Thoracic aorta (tissue), 2 donors: Measurements from ENCODE around the gene CYP2D6. TPM values are rescaled to one million over a fixed set of nuclear protein-coding genes. Genes with fewer than 3 reads are reported as not detected.
"Not testable (repeated sequence)": the region's sequence is repeated elsewhere in the genome, so short reads cannot be mapped to it uniquely, and the experiment has no call there.

Experiments
- ATAC-seq: fragments of 150-250 bp; one replicate; pipeline ENCODE4 v1.8.0; 2017; ENCODE audit warnings: low read depth; ENCODE audit not compliant: insufficient number of reproducible peaks, low FRiP score
- DNase-seq: peaks from one replicate; pipeline ENCODE4 v3.0.0-alpha.2; 2020; ENCODE audit warnings: low spot score
- H3K27ac ChIP-seq, 2 donors: fragments of 200-600 bp; sonication (generic); 1 replicate in 1 of 2; 2 replicates in 1 of 2; pipeline ENCODE4 v1.5.1; 2016; ENCODE audit warnings: mild to moderate bottlenecking in 2 of 2, moderate library complexity in 2 of 2
- H3K27me3 ChIP-seq: fragments of 200-600 bp; sonication (generic); replicated peaks from 2 replicates; pipeline ENCODE4 v1.6.0; 2016; ENCODE audit warnings: mild to moderate bottlenecking; ENCODE audit not compliant: insufficient read depth
- H3K36me3 ChIP-seq: fragments of 200-600 bp; sonication (generic); one replicate; pipeline ENCODE4 v1.5.1; 2016
- H3K4me1 ChIP-seq, 2 donors: fragments of 200-600 bp; sonication (generic); 1 replicate in 1 of 2; 2 replicates in 1 of 2; pipeline versions ENCODE4 v1.5.1 to v1.6.0; 2016; ENCODE audit warnings: low read depth in 2 of 2, mild to moderate bottlenecking in 1 of 2; ENCODE audit not compliant: control insufficient read depth in 1 of 2
- H3K4me3 ChIP-seq: fragments of 200-600 bp; sonication (generic); 2 replicates; pipeline ENCODE4 v1.5.1; 2016; ENCODE audit warnings: mild to moderate bottlenecking
- H3K9me3 ChIP-seq: fragments of 200-600 bp; sonication (generic); 2 replicates; pipeline ENCODE4 v1.5.1; 2016
- total RNA-seq, 2 donors: library from RNA; depleted of rRNA; stranded (reverse); fragments of >200 nt; gene quantifications; one replicate each; pipeline versions ENCODE4 v1.1.0 to v1.2.3, GENCODE V29; 2016
- TF ChIP-seq, protein P1 (sequence below): fragments of 200-600 bp; sonication (generic); IDR thresholded peaks from one replicate; pipeline ENCODE4 v1.5.1; 2019; ENCODE audit warnings: antibody characterized with exemption

Gene CYP2D6
- not detected for total RNA-seq

DNA sequence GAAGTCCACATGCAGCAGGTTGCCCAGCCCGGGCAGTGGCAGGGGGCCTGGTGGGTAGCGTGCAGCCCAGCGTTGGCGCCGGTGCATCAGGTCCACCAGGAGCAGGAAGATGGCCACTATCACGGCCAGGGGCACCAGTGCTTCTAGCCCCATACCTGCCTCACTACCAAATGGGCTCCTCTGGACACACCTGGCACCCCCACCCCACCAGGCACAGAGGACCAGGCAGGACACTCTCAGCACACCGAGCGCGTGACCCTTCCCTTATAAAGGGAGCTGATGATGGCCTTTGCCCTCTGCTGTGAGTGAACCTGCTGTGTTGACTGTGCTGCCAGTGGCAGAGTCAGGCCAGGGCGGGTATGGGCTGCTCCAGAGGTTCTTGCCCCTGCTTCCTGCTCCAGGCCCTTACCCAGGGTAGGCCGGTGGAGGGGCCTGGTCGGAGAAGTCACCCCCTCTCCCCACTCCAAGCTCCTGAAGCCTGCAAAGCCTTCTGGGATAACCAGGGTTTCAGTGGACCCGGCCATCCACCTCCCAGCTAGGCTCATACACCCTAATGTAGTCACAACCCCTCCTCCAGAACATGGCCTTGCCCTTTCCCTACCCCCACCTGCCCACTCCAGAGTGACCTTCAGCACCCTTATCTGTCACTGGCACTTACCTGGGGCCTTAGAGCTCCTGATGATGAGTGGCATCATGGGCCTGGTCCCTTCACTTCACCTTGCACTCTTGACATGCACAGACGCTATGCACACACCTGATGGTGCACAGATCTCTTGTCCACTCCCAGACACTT, at the start of gene CYP2D6:
TSS of gene CYP2D6 (minus strand) at position 172 of the 793 bp plus-strand sequence. CDS start at position 153, 19 bp downstream.
- not testable (repeated sequence) for H3K4me3 ChIP-seq, H3K36me3 ChIP-seq, DNase-seq, H3K27me3 ChIP-seq, ATAC-seq, H3K9me3 ChIP-seq, H3K4me1 ChIP-seq, H3K27ac ChIP-seq

GRCh38 chr22:42179616-42180015, 49.0 kb upstream of the CYP2D6 start:
- DNase-seq = no peak
- Histone ChIP-seq H3K4me3 (no peak overlapping the region), H3K27ac (no peak overlapping the region), H3K27me3 (no peaks in the 10 kb centered on the region), H3K9me3 (no peaks in the 10 kb centered on the region), H3K4me1 (peaks cover 3 to 17% of the 10 kb centered on the region in 2 donors), H3K36me3 (no peaks in the 10 kb centered on the region)
- TF ChIP-seq, protein P1, sequence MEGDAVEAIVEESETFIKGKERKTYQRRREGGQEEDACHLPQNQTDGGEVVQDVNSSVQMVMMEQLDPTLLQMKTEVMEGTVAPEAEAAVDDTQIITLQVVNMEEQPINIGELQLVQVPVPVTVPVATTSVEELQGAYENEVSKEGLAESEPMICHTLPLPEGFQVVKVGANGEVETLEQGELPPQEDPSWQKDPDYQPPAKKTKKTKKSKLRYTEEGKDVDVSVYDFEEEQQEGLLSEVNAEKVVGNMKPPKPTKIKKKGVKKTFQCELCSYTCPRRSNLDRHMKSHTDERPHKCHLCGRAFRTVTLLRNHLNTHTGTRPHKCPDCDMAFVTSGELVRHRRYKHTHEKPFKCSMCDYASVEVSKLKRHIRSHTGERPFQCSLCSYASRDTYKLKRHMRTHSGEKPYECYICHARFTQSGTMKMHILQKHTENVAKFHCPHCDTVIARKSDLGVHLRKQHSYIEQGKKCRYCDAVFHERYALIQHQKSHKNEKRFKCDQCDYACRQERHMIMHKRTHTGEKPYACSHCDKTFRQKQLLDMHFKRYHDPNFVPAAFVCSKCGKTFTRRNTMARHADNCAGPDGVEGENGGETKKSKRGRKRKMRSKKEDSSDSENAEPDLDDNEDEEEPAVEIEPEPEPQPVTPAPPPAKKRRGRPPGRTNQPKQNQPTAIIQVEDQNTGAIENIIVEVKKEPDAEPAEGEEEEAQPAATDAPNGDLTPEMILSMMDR = no peak
- no peak for ATAC-seq

- Histone ChIP-seq H3K27me3 (no peaks in the 10 kb centered on the region), H3K4me1 (peaks cover 3 to 17% of the 10 kb centered on the region in 2 donors), H3K36me3 (no peaks in the 10 kb centered on the region), H3K4me3 (no peak overlapping the region), H3K9me3 (no peaks in the 10 kb centered on the region), H3K27ac (no peak overlapping the region)
- ATAC-seq (no peak), DNase-seq (no peak)
- TF ChIP-seq, protein P1 = no peak
Measured at GRCh38 chr22:42178910-42179519, 48.4 kb upstream of the CYP2D6 start.

DNA sequence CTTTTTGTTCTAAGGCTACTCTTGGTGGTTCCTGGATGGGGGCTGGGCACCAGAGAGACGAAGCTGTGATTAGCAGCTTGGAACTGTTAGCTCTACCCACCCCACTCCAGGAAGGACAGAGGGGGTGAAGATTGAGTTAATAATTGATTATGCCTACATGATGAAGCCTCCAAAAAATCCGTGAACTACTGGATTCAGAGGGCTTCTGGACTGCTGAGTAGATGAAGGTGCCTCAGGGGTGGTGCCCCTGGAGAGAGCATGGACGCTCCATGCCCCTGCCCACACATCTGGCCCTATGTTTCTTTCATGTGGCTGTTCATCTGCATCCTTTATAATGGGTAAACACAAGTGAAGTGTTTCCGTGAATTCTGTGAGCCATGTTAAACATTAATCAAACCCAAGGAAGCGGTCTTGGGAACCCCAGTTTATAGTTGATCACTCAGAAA, 47.3 kb upstream of the CYP2D6 start:
- H3K4me3 ChIP-seq = no peak overlapping the region
- no peaks in the 10 kb centered on the region for H3K36me3 ChIP-seq
- DNase-seq (no peak), ATAC-seq (no peak)
- peaks cover 3 to 17% of the 10 kb centered on the region in 2 donors for H3K4me1 ChIP-seq
- no peak overlapping the region for H3K27ac ChIP-seq
- H3K9me3 ChIP-seq = no peaks in the 10 kb centered on the region
- H3K27me3 ChIP-seq = no peaks in the 10 kb centered on the region
- TF ChIP-seq, protein P1 = no peak

DNA sequence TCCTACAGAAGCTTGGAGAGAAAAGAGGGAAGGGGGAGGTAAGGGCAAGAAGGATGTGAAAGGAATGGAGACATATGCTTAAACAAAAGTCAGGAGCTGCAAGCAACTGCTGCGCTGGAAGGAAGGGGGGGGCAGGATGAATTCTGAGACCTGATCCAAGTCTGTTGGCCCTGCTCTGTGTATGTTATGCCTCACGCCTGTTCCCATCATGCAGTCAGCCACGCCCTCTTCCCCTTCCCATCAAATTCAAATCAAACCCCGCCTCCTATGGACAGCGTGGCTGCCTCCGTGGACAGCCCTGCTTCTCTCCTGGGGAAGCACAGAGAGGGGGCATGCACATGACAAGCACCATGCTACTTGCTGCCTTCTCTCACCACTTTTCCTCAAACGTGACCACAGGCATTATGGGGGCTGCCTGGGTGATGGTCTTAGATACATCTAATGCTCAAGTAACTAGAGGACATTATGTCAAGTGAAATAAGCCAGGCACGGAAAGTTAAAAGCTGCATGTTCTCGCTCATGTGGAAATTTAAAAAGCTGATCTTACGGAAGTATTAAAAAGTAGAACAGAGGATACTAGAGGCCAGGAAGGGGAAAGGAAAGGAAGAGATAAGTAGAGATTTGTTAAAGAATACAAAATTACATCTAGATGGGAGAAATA, 45.8 kb upstream of the CYP2D6 start:
- Histone ChIP-seq H3K27me3 (no peaks in the 10 kb centered on the region), H3K9me3 (no peaks in the 10 kb centered on the region), H3K4me3 (no peak overlapping the region), H3K4me1 (peaks cover 3 to 24% of the 10 kb centered on the region in 2 donors), H3K36me3 (no peaks in the 10 kb centered on the region), H3K27ac (no peak overlapping the region)
- TF ChIP-seq, protein P1 = no peak
- no peak for DNase-seq
- ATAC-seq = no peak
